ENCODE results near the gene ALDH3B1. TPM values are rescaled to one million over a fixed set of nuclear protein-coding genes. Genes with fewer than 3 reads are reported as not detected.

Gene ALDH3B1
- total and polyA plus RNA-seq, 9 of the 15 experiments (the other 6 are each of a cell fraction or from before 2014, with no cell fraction given): 0.01 to 0.35 (median 0.07) TPM; not detected in 2

DNA sequence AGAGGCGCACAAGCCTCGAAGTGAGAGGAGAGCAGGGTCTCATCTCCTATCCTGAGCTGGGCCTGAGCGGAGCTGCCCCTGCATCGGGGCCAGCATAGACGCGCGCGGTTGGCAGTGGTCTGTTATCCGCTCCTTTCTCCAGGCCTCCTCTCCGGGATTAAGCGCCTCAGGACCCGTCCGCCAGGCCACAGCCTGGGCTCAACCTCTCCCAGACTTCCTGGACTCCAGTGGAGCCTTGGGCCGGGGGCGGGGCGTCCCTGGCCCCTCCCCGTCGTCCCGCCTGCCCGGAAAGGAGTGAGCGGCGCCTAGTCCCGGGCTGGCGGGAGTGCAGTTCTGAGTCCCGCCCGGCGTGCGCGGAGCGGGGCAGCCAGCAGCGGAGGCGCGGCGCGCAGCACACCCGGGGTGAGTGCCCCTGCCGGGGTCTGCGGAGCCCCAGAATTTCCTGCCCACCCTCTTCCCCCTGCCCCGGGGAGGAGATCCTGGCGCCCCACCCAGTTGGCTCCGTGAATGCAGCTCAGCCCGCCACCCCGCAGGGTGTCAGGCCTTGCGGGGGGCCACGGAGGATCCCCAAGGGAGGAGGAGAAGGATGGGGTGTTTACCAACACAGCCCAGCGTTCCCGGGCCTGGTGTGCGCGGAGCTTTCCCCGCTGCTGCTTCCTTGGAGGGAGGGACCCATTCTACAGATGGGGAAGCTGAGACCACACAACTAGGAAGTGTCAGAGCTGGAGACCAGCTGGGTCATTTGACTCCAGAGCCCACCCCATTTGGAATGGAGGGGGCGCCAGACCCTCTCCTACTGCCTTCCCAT, 28.8 kb downstream of the ALDH3B1 start, which contains the start of gene TCIRG1 (continued):
- TF ChIP-seq, protein P1, sequence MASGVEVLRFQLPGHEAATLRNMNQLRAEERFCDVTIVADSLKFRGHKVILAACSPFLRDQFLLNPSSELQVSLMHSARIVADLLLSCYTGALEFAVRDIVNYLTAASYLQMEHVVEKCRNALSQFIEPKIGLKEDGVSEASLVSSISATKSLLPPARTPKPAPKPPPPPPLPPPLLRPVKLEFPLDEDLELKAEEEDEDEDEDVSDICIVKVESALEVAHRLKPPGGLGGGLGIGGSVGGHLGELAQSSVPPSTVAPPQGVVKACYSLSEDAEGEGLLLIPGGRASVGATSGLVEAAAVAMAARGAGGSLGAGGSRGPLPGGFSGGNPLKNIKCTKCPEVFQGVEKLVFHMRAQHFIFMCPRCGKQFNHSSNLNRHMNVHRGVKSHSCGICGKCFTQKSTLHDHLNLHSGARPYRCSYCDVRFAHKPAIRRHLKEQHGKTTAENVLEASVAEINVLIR (CRISPR knock-in tag; IDR thresholded peaks at IDR 0.05): no peak
- peak; percentile 38 for TF ChIP-seq HNRNPLL (IDR thresholded peaks at IDR 0.05; ENCODE audit: low read depth, low read length, poor library complexity, severe bottlenecking)
- TF ChIP-seq YBX1 (IDR thresholded peaks at IDR 0.05): no peak
- TF ChIP-seq TAF15 (IDR thresholded peaks at IDR 0.05; ENCODE audit: low read depth, low read length): no peak
- no peak for TF ChIP-seq SIN3B (IDR thresholded peaks at IDR 0.05; ENCODE audit: low read depth)
- TF ChIP-seq, protein P2, sequence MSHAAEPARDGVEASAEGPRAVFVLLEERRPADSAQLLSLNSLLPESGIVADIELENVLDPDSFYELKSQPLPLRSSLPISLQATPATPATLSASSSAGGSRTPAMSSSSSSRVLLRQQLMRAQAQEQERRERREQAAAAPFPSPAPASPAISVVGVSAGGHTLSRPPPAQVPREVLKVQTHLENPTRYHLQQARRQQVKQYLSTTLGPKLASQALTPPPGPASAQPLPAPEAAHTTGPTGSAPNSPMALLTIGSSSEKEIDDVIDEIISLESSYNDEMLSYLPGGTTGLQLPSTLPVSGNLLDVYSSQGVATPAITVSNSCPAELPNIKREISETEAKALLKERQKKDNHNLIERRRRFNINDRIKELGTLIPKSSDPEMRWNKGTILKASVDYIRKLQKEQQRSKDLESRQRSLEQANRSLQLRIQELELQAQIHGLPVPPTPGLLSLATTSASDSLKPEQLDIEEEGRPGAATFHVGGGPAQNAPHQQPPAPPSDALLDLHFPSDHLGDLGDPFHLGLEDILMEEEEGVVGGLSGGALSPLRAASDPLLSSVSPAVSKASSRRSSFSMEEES (CRISPR knock-in tag; IDR thresholded peaks at IDR 0.05): no peak
- no peak for TF ChIP-seq RBM39 (optimal IDR thresholded peaks at IDR 0.05; ENCODE audit: low read depth, low read length)
- TF ChIP-seq, protein P3, sequence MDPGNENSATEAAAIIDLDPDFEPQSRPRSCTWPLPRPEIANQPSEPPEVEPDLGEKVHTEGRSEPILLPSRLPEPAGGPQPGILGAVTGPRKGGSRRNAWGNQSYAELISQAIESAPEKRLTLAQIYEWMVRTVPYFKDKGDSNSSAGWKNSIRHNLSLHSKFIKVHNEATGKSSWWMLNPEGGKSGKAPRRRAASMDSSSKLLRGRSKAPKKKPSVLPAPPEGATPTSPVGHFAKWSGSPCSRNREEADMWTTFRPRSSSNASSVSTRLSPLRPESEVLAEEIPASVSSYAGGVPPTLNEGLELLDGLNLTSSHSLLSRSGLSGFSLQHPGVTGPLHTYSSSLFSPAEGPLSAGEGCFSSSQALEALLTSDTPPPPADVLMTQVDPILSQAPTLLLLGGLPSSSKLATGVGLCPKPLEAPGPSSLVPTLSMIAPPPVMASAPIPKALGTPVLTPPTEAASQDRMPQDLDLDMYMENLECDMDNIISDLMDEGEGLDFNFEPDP (CRISPR knock-in tag; IDR thresholded peaks at IDR 0.05): no peak
- no peak for TF ChIP-seq ZBED1 (IDR thresholded peaks at IDR 0.05)
- TF ChIP-seq, protein P4, sequence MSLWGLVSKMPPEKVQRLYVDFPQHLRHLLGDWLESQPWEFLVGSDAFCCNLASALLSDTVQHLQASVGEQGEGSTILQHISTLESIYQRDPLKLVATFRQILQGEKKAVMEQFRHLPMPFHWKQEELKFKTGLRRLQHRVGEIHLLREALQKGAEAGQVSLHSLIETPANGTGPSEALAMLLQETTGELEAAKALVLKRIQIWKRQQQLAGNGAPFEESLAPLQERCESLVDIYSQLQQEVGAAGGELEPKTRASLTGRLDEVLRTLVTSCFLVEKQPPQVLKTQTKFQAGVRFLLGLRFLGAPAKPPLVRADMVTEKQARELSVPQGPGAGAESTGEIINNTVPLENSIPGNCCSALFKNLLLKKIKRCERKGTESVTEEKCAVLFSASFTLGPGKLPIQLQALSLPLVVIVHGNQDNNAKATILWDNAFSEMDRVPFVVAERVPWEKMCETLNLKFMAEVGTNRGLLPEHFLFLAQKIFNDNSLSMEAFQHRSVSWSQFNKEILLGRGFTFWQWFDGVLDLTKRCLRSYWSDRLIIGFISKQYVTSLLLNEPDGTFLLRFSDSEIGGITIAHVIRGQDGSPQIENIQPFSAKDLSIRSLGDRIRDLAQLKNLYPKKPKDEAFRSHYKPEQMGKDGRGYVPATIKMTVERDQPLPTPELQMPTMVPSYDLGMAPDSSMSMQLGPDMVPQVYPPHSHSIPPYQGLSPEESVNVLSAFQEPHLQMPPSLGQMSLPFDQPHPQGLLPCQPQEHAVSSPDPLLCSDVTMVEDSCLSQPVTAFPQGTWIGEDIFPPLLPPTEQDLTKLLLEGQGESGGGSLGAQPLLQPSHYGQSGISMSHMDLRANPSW (CRISPR knock-in tag; IDR thresholded peaks at IDR 0.05): no peak
- no peak for TF ChIP-seq U2AF2 (optimal IDR thresholded peaks at IDR 0.05; ENCODE audit: low read depth, low read length)
- TF ChIP-seq HNRNPH1 (optimal IDR thresholded peaks at IDR 0.05; ENCODE audit: low read depth, low read length): no peak
- TF ChIP-seq TARDBP (IDR thresholded peaks at IDR 0.05): no peak
- TF ChIP-seq HLTF (IDR thresholded peaks at IDR 0.05): 0 out of 2 replicates have a peak, but pooled peaks have one; percentile 61
- no peak for TF ChIP-seq FOXA1 (IDR thresholded peaks at IDR 0.05; ENCODE audit: borderline replicate concordance)
- TF ChIP-seq, protein P5, sequence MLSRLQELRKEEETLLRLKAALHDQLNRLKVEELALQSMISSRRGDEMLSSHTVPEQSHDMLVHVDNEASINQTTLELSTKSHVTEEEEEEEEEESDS (CRISPR knock-in tag; IDR thresholded peaks at IDR 0.05): no peak
- no peak for TF ChIP-seq ZNF644 (tag; IDR thresholded peaks at IDR 0.05; ENCODE audit: low read depth)
- peak; percentile 59 to 76; a peak in 2 of 4 replicates for TF ChIP-seq HDAC1 (IDR thresholded peaks at IDR 0.05)
- no peak for TF ChIP-seq ZNF384 (IDR thresholded peaks at IDR 0.05; ENCODE audit: low read depth, low read length)
- TF ChIP-seq ZNF584 (CRISPR knock-in tag; IDR thresholded peaks at IDR 0.05; ENCODE audit: low read depth): no peak
- TF ChIP-seq MEF2A (IDR thresholded peaks at IDR 0.05; ENCODE audit: control insufficient read depth, low read depth, low read length): no peak
- TF ChIP-seq CBX8 (IDR thresholded peaks at IDR 0.05; ENCODE audit: borderline replicate concordance, extremely low read depth, low read depth, low read length, poor library complexity, severe bottlenecking): no peak

All from K562 (cell line).